GM12878 (cell line): ENCODE results near the gene GNAO1. TPM values are rescaled to one million over a fixed set of nuclear protein-coding genes. Genes with fewer than 3 reads are reported as not detected.

Source experiments
- ATAC-seq: fragments of 200-7000 bp; cut with Tn5 transposase; 3 replicates; pipeline ENCODE4 v1.9.1; 2020; ENCODE audit warnings: mild to moderate bottlenecking, moderate library complexity
- BruUV-seq: library from RNA; stranded (reverse); fragments of 400-500 nt; replicated peaks from 2 replicates; lab custom pipeline; 2021; lab: Mats Ljungman, UMichigan
- CTCF ChIA-PET: fragments of 300-600 bp; sonication (Branson Sonifier 250); formaldehyde crosslinking; extraction: SDS; loops from one replicate; lab custom pipeline; 2021; ENCODE audit warnings: inconsistent platforms; lab: Yijun Ruan, JAX
- POLR2A ChIA-PET: fragments of 350-600 bp; formaldehyde crosslinking; extraction: SDS; loops from one replicate; lab custom pipeline; 2021; ENCODE audit warnings: inconsistent platforms; lab: Charles Lee
- RAD21 ChIA-PET: fragments of 300-600 bp; sonication (Branson Sonifier 250); formaldehyde crosslinking; loops from one replicate; lab custom pipeline; 2023; ENCODE audit warnings: antibody characterized with exemption; ENCODE audit not compliant: unreplicated experiment; lab: Charles Lee
- SMC1A ChIA-PET: fragments of 300-600 bp; sonication (Branson Sonifier 250); formaldehyde crosslinking; loops from one replicate; lab custom pipeline; 2023; ENCODE audit not compliant: unreplicated experiment, uncharacterized antibody; lab: Charles Lee
- DNase-seq: peaks from one replicate; pipeline ENCODE4 v3.0.0-alpha.2; 2011; ENCODE audit warnings: low read depth, low spot score
- FAIRE-seq: peaks from 3 replicates; lab custom pipeline; 2011; peaks lifted over from hg19 to GRCh38; lab: Jason Lieb, UNC
- H2AFZ ChIP-seq: 2 replicates; pipeline ENCODE4 v1.6.0; 2011; ENCODE audit warnings: low read depth, low read length, control low read depth; ENCODE audit not compliant: control insufficient read depth
- H3K27ac ChIP-seq: 2 replicates; pipeline ENCODE4 v1.5.1; 2011; ENCODE audit warnings: control low read depth; ENCODE audit not compliant: control insufficient read depth, insufficient read depth
- H3K27me3 ChIP-seq, 2 experiments: replicated peaks in 1 of 2; 2 replicates each; pipeline versions ENCODE4 v1.6.0 to v1.6.1; 2011; ENCODE audit warnings: low read length in 1 of 2; ENCODE audit not compliant: control insufficient read depth in 2 of 2, insufficient read depth in 2 of 2
- H3K36me3 ChIP-seq, 2 experiments: 2 replicates each; pipeline ENCODE4 v1.5.1; 2011; ENCODE audit warnings: low read length in 1 of 2; ENCODE audit not compliant: control insufficient read depth in 2 of 2, insufficient read depth in 2 of 2
- H3K4me1 ChIP-seq: 2 replicates; pipeline ENCODE4 v1.6.1; 2011; ENCODE audit warnings: mild to moderate bottlenecking, low read length, moderate library complexity, mixed read lengths; ENCODE audit not compliant: control insufficient read depth, insufficient read depth
- H3K4me2 ChIP-seq: 2 replicates; pipeline ENCODE4 v1.6.0; 2011; ENCODE audit warnings: control low read depth; ENCODE audit not compliant: control insufficient read depth, insufficient read depth
- H3K4me3 ChIP-seq: fragments of 200-600 bp; sonication (generic); 2 replicates; pipeline ENCODE4 v1.5.1; 2016
- H3K79me2 ChIP-seq: 2 replicates; pipeline ENCODE4 v1.6.0; 2011; ENCODE audit warnings: low read length; ENCODE audit not compliant: control insufficient read depth, insufficient read depth
- H3K9ac ChIP-seq: 2 replicates; pipeline ENCODE4 v1.8.0; 2011; ENCODE audit warnings: low read length, control low read depth, mixed read lengths; ENCODE audit not compliant: control insufficient read depth, insufficient read depth
- H3K9me3 ChIP-seq: replicated peaks from 3 replicates; pipeline ENCODE4 v1.5.1; 2011; ENCODE audit warnings: mild to moderate bottlenecking, low read length; ENCODE audit not compliant: control insufficient read depth, insufficient read depth
- H4K20me1 ChIP-seq: 2 replicates; pipeline ENCODE4 v1.6.0; 2011; ENCODE audit not compliant: control insufficient read depth, insufficient read depth
- JUNB ChIP-seq: IDR thresholded peaks from 2 replicates; pipeline ENCODE4 v1.6.1; 2016; ENCODE audit warnings: antibody characterized with exemption, mild to moderate bottlenecking
- SKIL ChIP-seq: fragments of 450-650 bp; IDR thresholded peaks from 2 replicates; pipeline ENCODE4 v1.6.1; 2017; ENCODE audit warnings: mild to moderate bottlenecking, low read depth, inconsistent platforms; ENCODE audit not compliant: poor library complexity, severe bottlenecking
- TCF12 ChIP-seq: IDR thresholded peaks from 2 replicates; pipeline ENCODE4 v1.6.1; 2011; ENCODE audit warnings: low read depth, mild to moderate bottlenecking, low read length
- ZNF24 ChIP-seq: fragments of 450-650 bp; IDR thresholded peaks from 2 replicates; pipeline ENCODE4 v1.6.1; 2017; ENCODE audit warnings: antibody characterized with exemption, mild to moderate bottlenecking
- WGBS: methylation state at CpG from one replicate; pipeline ENCODE4 v1.1.6; 2016; ENCODE audit warnings: low lambda C conversion rate; ENCODE audit not compliant: insufficient replicate concordance, insufficient coverage; ENCODE audit errors: missing lambda C conversion rate; 5-methylcytosine and 5-hydroxymethylcytosine counted together
- in situ Hi-C: fragments of 300-500 bp; cut with MboI; formaldehyde crosslinking; loops from 9 replicates; pipeline ENCODE4 v1.14.3; 2018; ENCODE audit warnings: mixed read lengths
- intact Hi-C: fragments of 100-400 bp; cut with micrococcal nuclease; formaldehyde crosslinking; loops from one replicate; pipeline ENCODE4 v1.14.2; 2022; ENCODE audit not compliant: unreplicated experiment
- polyA plus RNA-seq, 11 experiments: library from polyadenylated mRNA; depleted of rRNA in 4 of 11; unstranded in 6 of 11; stranded (reverse) in 5 of 11; fragments of >200 nt; fragmentation: Nextera tagmentation in 4 of 11; fragmentation: Illumina TruSeq in 1 of 11; extraction: Ambion mirVana in 4 of 11; extraction: Trizol in 1 of 11; gene quantifications; 1 replicate in 1 of 11; 2 replicates in 10 of 11; pipeline versions ENCODE4 v1.2.1 to v1.2.3, GENCODE V29; 2011 to 2016; ENCODE audit warnings: inconsistent platforms in 2 of 11, missing spikeins in 2 of 11, low read depth in 1 of 11
- total RNA-seq, 4 experiments: library from RNA; depleted of rRNA in 3 of 4; stranded (reverse); fragments of >200 nt in 3 of 4; fragmentation: Illumina TruSeq in 1 of 4; extraction: Trizol in 1 of 4; gene quantifications; 2 replicates each; pipeline versions ENCODE4 v1.2.1 to v1.2.3, GENCODE V29; 2013 to 2021
- TF ChIP-seq, protein P1 (sequence below): IDR thresholded peaks from 2 replicates; pipeline ENCODE4 v1.6.1; 2011; ENCODE audit warnings: low read depth, mild to moderate bottlenecking, low read length, moderate library complexity, borderline replicate concordance; ENCODE audit errors: extremely low read depth
- TF ChIP-seq, protein P2 (sequence below): fragments of 450-650 bp; IDR thresholded peaks from 2 replicates; pipeline ENCODE4 v1.6.1; 2016; ENCODE audit warnings: mild to moderate bottlenecking, moderate library complexity, borderline replicate concordance

Gene GNAO1
- total and polyA plus RNA-seq, 10 of the 15 experiments (the other 5 are each of a cell fraction or from before 2014, with no cell fraction given): 0.05 to 0.28 (median 0.14) TPM; not detected in 6

DNA sequence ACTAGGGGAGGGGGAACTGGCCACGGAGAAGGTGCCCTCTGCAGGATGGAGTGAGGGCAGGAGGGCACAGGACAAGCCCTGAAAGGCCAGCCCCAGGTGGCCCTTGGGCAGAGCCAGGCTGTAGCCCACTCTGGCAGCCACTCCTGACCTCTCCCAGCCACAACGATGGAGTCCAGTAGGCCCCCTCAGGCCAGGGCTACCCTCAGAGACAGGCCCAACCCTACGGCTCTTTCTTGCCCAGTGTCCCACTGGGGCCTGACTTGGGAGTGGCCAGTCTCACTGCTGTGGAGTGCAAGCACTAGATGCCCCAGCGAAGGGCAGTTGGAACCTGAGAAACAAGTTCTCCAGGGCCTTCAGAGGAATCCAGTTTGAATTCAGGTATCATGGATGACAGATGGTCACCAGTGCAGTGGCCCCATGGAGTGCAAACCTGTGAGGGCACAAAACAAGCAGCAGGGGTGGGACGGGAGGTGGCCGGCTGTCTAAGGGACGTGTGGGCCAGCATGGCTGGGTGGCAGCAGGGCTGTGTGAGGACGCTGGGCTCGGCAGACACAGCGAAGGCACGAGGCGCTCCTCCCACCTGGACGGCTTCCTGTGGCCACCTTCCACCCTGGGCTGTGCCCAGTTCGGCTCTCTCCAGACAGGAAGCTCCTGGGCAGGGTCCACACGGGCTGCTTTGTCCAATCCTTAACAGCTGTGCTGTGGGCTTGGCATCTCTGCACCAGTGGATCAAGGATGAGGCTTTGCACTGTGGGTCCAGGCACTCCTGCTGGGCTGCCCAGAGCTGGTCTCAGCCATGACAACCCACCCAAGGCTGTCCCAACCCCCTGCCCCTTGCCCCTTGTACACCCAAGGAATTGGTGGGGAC, 162.0 kb downstream of the GNAO1 start (continued):
- TF ChIP-seq SKIL: no peak
- no peak for TF ChIP-seq JUNB
- TF ChIP-seq ZNF24: no peak

DNA sequence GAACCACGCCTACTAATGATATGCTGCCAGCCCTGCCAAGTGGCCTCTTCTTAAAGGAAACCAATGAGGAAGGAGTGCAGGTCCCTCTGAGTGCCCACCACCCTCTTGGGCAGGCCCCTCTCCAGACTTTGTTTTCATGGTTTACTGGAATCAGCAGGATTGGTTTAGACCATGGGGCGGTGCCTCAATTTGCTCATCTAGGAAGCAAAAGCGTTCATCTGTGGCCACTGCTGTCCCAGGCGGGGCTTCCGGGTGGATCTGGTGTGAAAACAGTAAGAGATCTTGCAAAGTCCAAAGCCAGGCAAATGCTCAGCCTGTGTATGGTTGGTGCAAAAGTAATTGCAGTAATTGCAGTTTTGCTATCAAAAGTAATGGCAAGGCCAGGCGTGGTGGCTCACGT, 162.7 kb downstream of the GNAO1 start:
- WGBS: 59% methylated on average over 7 of the region's 7 CpGs
- no peaks in the 10 kb centered on the region for H3K36me3 ChIP-seq
- intact Hi-C loops (no loop called here), in situ Hi-C loops (no loop called here)
- ATAC-seq (no peak), FAIRE-seq (no peak), DNase-seq (no peak)
- BruUV-seq: no TSS peak
- POLR2A ChIA-PET: no interaction called here
- peaks cover 12% of the 10 kb centered on the region for H3K4me1 ChIP-seq
- no peaks in the 10 kb centered on the region for H3K79me2 ChIP-seq
- no peaks in the 10 kb centered on the region for H3K27me3 ChIP-seq
- H3K9me3 ChIP-seq: no peaks in the 10 kb centered on the region
- TF ChIP-seq TCF12 (no peak), SKIL (no peak)
- TF ChIP-seq, protein P1, sequence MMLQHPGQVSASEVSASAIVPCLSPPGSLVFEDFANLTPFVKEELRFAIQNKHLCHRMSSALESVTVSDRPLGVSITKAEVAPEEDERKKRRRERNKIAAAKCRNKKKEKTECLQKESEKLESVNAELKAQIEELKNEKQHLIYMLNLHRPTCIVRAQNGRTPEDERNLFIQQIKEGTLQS: no peak
- TF ChIP-seq, protein P2, sequence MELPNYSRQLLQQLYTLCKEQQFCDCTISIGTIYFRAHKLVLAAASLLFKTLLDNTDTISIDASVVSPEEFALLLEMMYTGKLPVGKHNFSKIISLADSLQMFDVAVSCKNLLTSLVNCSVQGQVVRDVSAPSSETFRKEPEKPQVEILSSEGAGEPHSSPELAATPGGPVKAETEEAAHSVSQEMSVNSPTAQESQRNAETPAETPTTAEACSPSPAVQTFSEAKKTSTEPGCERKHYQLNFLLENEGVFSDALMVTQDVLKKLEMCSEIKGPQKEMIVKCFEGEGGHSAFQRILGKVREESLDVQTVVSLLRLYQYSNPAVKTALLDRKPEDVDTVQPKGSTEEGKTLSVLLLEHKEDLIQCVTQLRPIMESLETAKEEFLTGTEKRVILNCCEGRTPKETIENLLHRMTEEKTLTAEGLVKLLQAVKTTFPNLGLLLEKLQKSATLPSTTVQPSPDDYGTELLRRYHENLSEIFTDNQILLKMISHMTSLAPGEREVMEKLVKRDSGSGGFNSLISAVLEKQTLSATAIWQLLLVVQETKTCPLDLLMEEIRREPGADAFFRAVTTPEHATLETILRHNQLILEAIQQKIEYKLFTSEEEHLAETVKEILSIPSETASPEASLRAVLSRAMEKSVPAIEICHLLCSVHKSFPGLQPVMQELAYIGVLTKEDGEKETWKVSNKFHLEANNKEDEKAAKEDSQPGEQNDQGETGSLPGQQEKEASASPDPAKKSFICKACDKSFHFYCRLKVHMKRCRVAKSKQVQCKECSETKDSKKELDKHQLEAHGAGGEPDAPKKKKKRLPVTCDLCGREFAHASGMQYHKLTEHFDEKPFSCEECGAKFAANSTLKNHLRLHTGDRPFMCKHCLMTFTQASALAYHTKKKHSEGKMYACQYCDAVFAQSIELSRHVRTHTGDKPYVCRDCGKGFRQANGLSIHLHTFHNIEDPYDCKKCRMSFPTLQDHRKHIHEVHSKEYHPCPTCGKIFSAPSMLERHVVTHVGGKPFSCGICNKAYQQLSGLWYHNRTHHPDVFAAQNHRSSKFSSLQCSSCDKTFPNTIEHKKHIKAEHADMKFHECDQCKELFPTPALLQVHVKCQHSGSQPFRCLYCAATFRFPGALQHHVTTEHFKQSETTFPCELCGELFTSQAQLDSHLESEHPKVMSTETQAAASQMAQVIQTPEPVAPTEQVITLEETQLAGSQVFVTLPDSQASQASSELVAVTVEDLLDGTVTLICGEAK: no peak
- H3K27ac ChIP-seq: no peak overlapping the region
- no peak overlapping the region for H2AFZ ChIP-seq
- no peak overlapping the region for H3K9ac ChIP-seq
- no peak overlapping the region for H3K4me3 ChIP-seq
- RAD21 ChIA-PET: no interaction called here
- SMC1A ChIA-PET: interaction anchor here (0.6 kb wide), 1 partner anchor 36 kb away, joined by 3 read pairs; no protein-coding TSS in a partner anchor
- no peak overlapping the region for H3K4me2 ChIP-seq
- no peaks in the 10 kb centered on the region for H4K20me1 ChIP-seq
- CTCF ChIA-PET: no interaction called here
